DOHH2 (cell line): ENCODE data around the gene TCFL5.

Source experiments
- H3F3A ChIP-seq: fragments of 200-600 bp; sonication (generic), shearing (Covaris generic); 2 replicates; pipeline ENCODE4 v1.6.0; 2016; ENCODE audit warnings: antibody characterized with exemption, mild to moderate bottlenecking; ENCODE audit not compliant: control insufficient read depth, insufficient read depth
- H3K27ac ChIP-seq: fragments of 200-600 bp; sonication (generic); 2 replicates; pipeline ENCODE4 v1.5.1; 2014; ENCODE audit warnings: low read depth, mild to moderate bottlenecking, low read length, moderate library complexity
- H3K27me3 ChIP-seq: fragments of 200-600 bp; sonication (generic); 2 replicates; pipeline ENCODE4 v1.6.1; 2014; ENCODE audit warnings: mild to moderate bottlenecking, low read length, mixed read lengths; ENCODE audit not compliant: control insufficient read depth
- H3K36me3 ChIP-seq: fragments of 200-600 bp; sonication (generic); 2 replicates; pipeline ENCODE4 v1.6.1; 2014; ENCODE audit warnings: mild to moderate bottlenecking, low read length, moderate library complexity, mixed read lengths; ENCODE audit not compliant: control insufficient read depth
- H3K4me1 ChIP-seq: fragments of 200-600 bp; sonication (generic); 2 replicates; pipeline ENCODE4 v1.6.1; 2014; ENCODE audit warnings: mild to moderate bottlenecking, low read length, mixed read lengths; ENCODE audit not compliant: control insufficient read depth
- H3K4me2 ChIP-seq: fragments of 200-600 bp; sonication (generic); 2 replicates; pipeline ENCODE4 v1.6.0; 2014; ENCODE audit warnings: mild to moderate bottlenecking, low read length, moderate library complexity
- H3K4me3 ChIP-seq: fragments of 200-600 bp; sonication (generic); 2 replicates; pipeline ENCODE4 v1.5.1; 2014; ENCODE audit warnings: mild to moderate bottlenecking, low read length, mixed read lengths
- H3K79me2 ChIP-seq: fragments of 200-600 bp; sonication (generic); 2 replicates; pipeline ENCODE4 v1.6.1; 2014; ENCODE audit warnings: mild to moderate bottlenecking, low read length, mixed read lengths; ENCODE audit not compliant: control insufficient read depth
- H3K9me2 ChIP-seq: fragments of 200-600 bp; sonication (generic); replicated peaks from 2 replicates; pipeline ENCODE4 v1.6.1; 2014; ENCODE audit warnings: mild to moderate bottlenecking, low read length, mixed read lengths; ENCODE audit not compliant: control insufficient read depth
- H3K9me3 ChIP-seq: fragments of 200-600 bp; sonication (generic); 2 replicates; pipeline ENCODE4 v1.6.1; 2014; ENCODE audit warnings: antibody characterized with exemption, low read length, mixed read lengths; ENCODE audit not compliant: control insufficient read depth, insufficient read depth
- H4K20me1 ChIP-seq: fragments of 200-600 bp; sonication (generic); 2 replicates; pipeline ENCODE4 v1.6.0; 2014; ENCODE audit warnings: low read depth, mild to moderate bottlenecking, antibody characterized with exemption, low read length, moderate library complexity; ENCODE audit not compliant: control insufficient read depth, insufficient read depth
- CTCF ChIP-seq: fragments of 200-600 bp; sonication (generic); IDR thresholded peaks from one replicate; pipeline ENCODE4 v1.5.1; 2014; ENCODE audit warnings: antibody characterized with exemption, mild to moderate bottlenecking, low read depth, low read length; ENCODE audit not compliant: poor library complexity, severe bottlenecking
- EZH2phosphoT487 ChIP-seq: fragments of 200-600 bp; sonication (generic); IDR thresholded peaks from 2 replicates; pipeline ENCODE4 v1.6.1; 2017; ENCODE audit warnings: borderline replicate concordance, mild to moderate bottlenecking, antibody characterized with exemption, low read length, moderate library complexity, mixed read lengths

TCFL5 gene

GRCh38 chr20:62844182-62844581, 17.4 kb downstream of the TCFL5 start:
- Histone ChIP-seq H3F3A (peaks cover 3% of the 10 kb centered on the region; the same call in 1 of the 2 replicates), H3K79me2 (no peaks in the 10 kb centered on the region), H3K4me1 (no peaks in the 10 kb centered on the region), H3K27ac (no peak overlapping the region), H3K36me3 (0 out of 2 replicates have a peak, but pooled peaks cover 6% of the 10 kb centered on the region), H3K27me3 (no peaks in the 10 kb centered on the region), H3K4me3 (no peak overlapping the region), H3K9me2 (no peaks in the 10 kb centered on the region), H4K20me1 (no peaks in the 10 kb centered on the region), H3K4me2 (no peak overlapping the region), H3K9me3 (no peaks in the 10 kb centered on the region)
- TF ChIP-seq EZH2phosphoT487, result no peak
- no peak for TF ChIP-seq CTCF

GRCh38 chr20:62843656-62844055, 18.0 kb downstream of the TCFL5 start:
- no peaks in the 10 kb centered on the region for H3K79me2 ChIP-seq
- H3K4me1 ChIP-seq, result no peaks in the 10 kb centered on the region
- peaks cover 3% of the 10 kb centered on the region; the same call in 1 of the 2 replicates for H3F3A ChIP-seq
- no peak overlapping the region for H3K4me3 ChIP-seq
- H4K20me1 ChIP-seq, result no peaks in the 10 kb centered on the region
- no peaks in the 10 kb centered on the region for H3K9me2 ChIP-seq
- H3K9me3 ChIP-seq, result no peaks in the 10 kb centered on the region
- no peak overlapping the region for H3K27ac ChIP-seq
- TF ChIP-seq CTCF, result no peak
- TF ChIP-seq EZH2phosphoT487, result no peak
- H3K27me3 ChIP-seq, result no peaks in the 10 kb centered on the region
- 0 out of 2 replicates have a peak, but pooled peaks cover 6% of the 10 kb centered on the region for H3K36me3 ChIP-seq
- no peak overlapping the region for H3K4me2 ChIP-seq

- Histone ChIP-seq H3K9me3 (no peaks in the 10 kb centered on the region), H3K4me1 (no peaks in the 10 kb centered on the region), H3K27ac (no peak overlapping the region), H3K9me2 (no peaks in the 10 kb centered on the region), H3F3A (peaks cover 3% of the 10 kb centered on the region; the same call in 1 of the 2 replicates), H4K20me1 (no peaks in the 10 kb centered on the region), H3K4me2 (no peak overlapping the region), H3K36me3 (0 out of 2 replicates have a peak, but pooled peaks cover 6% of the 10 kb centered on the region), H3K4me3 (no peak overlapping the region), H3K79me2 (no peaks in the 10 kb centered on the region), H3K27me3 (no peaks in the 10 kb centered on the region)
- TF ChIP-seq CTCF (no peak), EZH2phosphoT487 (no peak)
These were observed 19.9 kb downstream of the TCFL5 start for GRCh38 chr20:62841705-62842212.
